ENCODE data around the gene PTBP2.

PTBP2 gene

DNA sequence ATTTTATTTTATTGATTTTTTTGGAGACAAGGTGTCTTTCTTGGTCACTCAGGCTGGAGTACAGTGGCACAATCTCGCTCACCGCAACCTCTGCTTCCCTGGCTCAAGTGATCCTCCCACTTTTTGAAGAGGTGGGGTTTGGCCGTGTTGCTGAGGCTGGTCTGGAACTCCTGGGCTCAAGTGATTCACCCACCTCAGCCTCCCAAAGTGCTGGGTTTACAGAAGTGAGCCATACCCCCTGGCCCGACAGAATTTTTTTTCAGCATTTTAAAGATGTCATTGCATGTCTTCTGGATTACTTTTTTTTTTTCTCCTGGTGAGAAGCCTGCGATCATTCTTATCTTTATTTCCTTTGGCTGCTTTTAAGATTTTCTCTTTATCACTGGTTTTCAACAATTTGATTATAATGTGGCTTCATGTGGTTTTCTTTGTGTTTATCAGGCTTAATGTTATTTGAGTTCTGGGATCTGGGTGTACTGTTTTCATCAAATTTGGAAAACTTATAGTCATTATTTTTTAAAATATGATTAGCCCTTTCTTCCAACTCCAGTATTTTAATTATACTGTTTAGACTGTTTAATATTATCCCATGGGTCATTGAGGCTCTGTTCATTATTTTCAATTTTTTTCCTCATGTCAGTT is 23.1 kb upstream of the PTBP2 start:
- no peak for DNase-seq (ENCODE audit: low read depth)
- H3K4me3 ChIP-seq (ENCODE audit: low read depth, low read length) = no peak overlapping the region
- TF ChIP-seq, protein P1, sequence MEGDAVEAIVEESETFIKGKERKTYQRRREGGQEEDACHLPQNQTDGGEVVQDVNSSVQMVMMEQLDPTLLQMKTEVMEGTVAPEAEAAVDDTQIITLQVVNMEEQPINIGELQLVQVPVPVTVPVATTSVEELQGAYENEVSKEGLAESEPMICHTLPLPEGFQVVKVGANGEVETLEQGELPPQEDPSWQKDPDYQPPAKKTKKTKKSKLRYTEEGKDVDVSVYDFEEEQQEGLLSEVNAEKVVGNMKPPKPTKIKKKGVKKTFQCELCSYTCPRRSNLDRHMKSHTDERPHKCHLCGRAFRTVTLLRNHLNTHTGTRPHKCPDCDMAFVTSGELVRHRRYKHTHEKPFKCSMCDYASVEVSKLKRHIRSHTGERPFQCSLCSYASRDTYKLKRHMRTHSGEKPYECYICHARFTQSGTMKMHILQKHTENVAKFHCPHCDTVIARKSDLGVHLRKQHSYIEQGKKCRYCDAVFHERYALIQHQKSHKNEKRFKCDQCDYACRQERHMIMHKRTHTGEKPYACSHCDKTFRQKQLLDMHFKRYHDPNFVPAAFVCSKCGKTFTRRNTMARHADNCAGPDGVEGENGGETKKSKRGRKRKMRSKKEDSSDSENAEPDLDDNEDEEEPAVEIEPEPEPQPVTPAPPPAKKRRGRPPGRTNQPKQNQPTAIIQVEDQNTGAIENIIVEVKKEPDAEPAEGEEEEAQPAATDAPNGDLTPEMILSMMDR (IDR thresholded peaks at IDR 0.05; ENCODE audit: low read depth, low read length, missing control alignments) = no peak

DNA sequence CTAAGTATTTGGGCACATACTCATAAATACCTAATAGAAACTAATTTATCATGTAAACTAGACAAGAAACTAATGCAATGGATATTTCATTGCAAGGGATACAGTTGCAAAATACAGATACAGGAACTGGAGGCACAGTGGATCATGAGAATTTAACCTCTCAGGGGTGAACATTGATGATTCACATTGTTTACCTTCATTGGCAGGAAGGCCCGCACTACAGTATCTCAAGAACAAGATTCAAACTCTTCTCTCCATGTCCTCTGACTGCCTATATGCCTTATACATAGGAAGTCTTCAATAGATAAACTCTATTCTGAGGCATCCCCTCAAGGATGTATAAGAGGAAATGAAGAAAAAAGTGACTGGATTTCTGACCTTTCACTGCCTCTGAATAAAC is 18.4 kb upstream of the PTBP2 start:
- H3K4me3 ChIP-seq (ENCODE audit: low read depth, low read length) = no peak overlapping the region
- TF ChIP-seq, protein P1 (IDR thresholded peaks at IDR 0.05; ENCODE audit: low read depth, low read length, missing control alignments) = no peak
- no peak for DNase-seq (ENCODE audit: low read depth)

DNA sequence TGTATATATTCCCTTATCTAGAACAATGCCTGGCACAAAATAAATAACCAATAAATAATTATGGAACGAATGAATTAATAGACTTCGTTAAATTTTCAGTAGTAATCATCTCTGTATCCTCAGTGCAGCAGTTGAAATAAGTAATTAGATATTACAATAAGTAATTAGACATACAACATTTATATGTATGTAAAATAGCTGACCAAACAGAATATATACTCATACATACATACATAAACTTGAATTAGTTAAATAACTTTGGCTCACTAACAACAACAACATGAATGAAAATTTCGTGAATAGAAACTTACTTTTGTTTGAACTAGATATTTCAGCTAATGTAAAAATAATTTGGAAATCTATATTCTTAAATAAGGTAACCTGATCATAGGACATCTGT is 14.6 kb upstream of the PTBP2 start:
- TF ChIP-seq, protein P1 (IDR thresholded peaks at IDR 0.05; ENCODE audit: low read depth, low read length, missing control alignments) = no peak
- no peak for DNase-seq (ENCODE audit: low read depth)
- no peak overlapping the region for H3K4me3 ChIP-seq (ENCODE audit: low read depth, low read length)

DNA sequence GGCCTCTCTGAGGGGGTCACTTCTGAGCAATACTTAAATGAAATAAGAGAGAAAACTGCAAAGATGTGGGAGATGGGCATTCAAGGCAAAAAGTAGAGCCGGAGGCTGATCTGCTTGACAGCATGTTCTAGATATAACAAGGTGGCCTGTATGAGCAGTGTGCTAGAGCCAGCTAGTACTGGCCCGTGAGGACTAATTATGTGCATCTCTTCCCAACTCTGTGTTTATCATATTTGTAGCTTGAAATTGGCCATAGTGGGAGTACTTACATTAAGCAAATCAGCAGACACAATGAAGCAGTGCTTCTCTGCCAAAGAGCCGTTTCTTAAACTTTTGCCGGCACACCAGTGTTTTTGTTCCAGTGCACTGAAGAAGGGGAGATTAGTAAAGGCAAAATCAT is 13.1 kb upstream of the PTBP2 start:
- TF ChIP-seq, protein P1 (IDR thresholded peaks at IDR 0.05; ENCODE audit: low read depth, low read length, missing control alignments) = no peak
- no peak overlapping the region for H3K4me3 ChIP-seq (ENCODE audit: low read depth, low read length)
- no peak for DNase-seq (ENCODE audit: low read depth)

DNA sequence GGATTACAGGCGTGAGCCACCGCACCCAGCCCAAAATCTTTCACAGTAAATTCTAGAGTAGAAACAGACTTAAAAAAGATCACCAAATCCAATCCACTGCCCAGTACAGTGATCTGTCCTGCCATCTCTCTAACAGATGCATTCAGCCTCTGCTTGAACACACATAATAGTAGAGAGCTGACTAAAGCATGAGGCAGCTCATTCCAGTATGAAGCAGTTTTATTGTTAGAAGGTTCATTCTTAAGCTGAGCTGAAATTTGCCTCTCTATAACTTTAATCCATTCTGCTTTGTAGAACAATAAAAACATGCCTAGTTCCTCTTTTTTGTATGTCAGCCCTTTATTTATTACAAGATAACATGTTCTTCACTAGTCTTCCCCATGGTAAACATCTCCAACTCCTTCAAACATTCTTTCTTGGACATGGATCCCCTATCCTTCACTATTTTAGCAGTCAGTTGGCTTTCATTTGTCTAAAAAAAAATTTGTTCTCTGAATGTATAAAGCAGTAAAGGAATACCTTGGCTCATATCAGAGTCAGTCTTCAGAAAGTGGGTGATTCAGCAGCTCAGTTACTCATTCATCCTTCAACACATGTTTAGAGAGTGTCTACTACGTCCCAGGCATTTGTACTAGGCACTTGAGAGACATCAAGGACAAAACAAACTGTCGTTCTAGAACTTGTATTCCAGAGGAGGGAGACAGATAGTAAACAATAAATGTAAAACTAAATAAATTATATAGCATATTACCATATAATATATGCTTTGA is 10.7 kb upstream of the PTBP2 start:
- H3K4me3 ChIP-seq (ENCODE audit: low read depth, low read length) = no peak overlapping the region
- TF ChIP-seq, protein P1 (IDR thresholded peaks at IDR 0.05; ENCODE audit: low read depth, low read length, missing control alignments) = no peak
- DNase-seq (ENCODE audit: low read depth) = no peak

DNA sequence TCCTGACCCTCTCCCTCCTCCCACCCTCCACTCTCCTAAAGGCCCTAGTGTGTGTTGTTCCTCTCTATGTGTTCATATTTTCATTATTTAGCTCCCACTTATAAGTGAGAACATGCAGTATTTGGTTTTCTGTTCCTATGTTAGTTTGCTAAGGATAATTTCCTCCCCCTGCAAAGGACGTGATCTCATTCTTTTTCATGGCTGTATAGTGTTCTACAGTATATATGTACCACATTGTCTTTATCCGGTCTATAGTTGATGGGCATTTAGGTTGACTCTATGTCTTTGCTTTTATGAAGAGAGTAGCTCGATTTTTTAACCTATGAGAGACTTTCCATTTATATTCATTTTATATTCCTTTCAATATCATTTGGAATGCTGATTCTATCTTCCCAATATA is 7.9 kb upstream of the PTBP2 start:
- H3K4me3 ChIP-seq (ENCODE audit: low read depth, low read length) = no peak overlapping the region
- DNase-seq (ENCODE audit: low read depth) = no peak
- TF ChIP-seq, protein P1 (IDR thresholded peaks at IDR 0.05; ENCODE audit: low read depth, low read length, missing control alignments) = no peak

Data from GM12864 (cell line).